Activated CD8-positive, alpha-beta memory T cell treated with anti-CD3 and anti-CD28 coated beads, Interleukin-2, amount 50 U/mL, for 1 hour (primary cell): ENCODE results near the gene MAML2.
"Not testable (repeated sequence)": the region's sequence is repeated elsewhere in the genome, so short reads cannot be mapped to it uniquely, and the experiment has no call there.

ENCODE experiments used
- DNase-seq: peaks from one replicate; pipeline ENCODE4 v3.0.0-alpha.2; 2020; ENCODE audit errors: extremely low read depth

MAML2 gene

GRCh38 chr11:96293109-96293508, 49.9 kb downstream of the MAML2 start:
- no peak for DNase-seq

- no peak for DNase-seq
These were observed 50.5 kb downstream of the MAML2 start for GRCh38 chr11:96292291-96293010.

GRCh38 chr11:96290631-96291030, 52.4 kb downstream of the MAML2 start:
- DNase-seq: no peak

DNA sequence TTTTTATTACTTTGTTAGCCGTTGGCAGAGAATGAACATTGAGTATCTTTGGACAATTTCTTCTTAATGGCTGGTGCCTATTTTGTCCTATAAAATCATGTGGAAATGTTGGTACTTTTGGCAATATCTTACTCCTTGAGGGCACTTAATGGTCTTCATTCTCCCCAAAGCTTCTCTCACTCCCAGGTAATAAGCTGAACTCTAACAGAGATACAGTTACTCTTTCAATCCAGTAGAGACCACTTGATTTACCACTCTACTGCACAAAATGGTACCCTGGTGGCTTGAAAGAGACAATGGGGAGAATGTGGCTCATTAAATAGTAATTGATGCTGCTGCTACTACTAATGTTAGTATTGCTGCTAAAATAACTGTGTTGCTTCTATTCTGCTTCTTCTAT, 53.0 kb downstream of the MAML2 start:
- no peak for DNase-seq

GRCh38 chr11:96288915-96289314, 54.1 kb downstream of the MAML2 start:
- no peak for DNase-seq

DNA sequence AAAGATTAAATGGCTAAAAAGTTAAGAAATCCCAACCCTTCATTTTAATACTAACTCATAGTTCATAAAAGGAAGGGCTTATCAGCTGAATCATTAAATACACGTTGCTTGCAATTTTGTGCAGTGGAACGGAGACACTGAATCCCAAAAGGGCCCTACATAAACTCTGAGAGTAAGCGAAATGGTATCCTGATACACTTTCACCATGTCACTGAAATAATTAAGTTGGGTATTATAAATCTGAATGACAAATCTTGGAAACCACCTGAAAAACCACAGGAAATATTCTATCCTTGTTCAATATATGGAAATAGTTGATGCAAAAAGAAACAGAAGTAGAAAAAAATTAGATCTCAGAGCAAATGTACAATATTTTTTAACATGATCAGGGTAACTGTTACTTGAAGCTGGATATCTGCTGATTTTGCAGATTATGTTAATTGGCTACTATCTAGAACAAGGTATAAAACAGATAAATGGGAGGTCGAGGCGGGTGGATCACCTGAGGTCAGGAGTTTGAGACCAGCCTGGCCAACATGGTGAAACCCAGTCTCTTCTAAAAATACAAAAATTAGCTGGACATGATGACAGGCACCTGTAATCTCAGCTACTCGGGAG, 55.1 kb downstream of the MAML2 start:
- DNase-seq: no peak

DNA sequence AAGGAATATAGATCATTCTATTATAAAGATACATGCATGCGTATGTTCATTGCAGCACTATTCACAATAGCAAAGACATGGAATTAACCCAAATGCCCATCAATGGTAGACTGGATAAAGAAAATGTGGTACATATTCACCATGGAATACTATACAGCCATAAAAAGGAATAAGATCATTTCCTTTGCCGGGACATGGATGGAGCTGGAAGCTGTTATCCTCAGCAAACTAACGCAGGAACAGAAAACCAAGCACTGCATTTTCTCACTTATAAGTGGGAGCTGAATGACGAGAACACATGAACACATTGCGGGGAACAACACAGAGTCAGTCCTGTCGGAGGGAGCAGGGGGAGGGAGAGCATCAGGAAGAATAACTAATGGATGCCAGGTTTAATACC, 57.0 kb downstream of the MAML2 start:
- not testable (repeated sequence) for DNase-seq

- DNase-seq: no peak
These were observed 58.1 kb downstream of the MAML2 start for GRCh38 chr11:96284917-96285316.

- no peak for DNase-seq
These were observed 58.6 kb downstream of the MAML2 start for GRCh38 chr11:96284401-96284800.

DNA sequence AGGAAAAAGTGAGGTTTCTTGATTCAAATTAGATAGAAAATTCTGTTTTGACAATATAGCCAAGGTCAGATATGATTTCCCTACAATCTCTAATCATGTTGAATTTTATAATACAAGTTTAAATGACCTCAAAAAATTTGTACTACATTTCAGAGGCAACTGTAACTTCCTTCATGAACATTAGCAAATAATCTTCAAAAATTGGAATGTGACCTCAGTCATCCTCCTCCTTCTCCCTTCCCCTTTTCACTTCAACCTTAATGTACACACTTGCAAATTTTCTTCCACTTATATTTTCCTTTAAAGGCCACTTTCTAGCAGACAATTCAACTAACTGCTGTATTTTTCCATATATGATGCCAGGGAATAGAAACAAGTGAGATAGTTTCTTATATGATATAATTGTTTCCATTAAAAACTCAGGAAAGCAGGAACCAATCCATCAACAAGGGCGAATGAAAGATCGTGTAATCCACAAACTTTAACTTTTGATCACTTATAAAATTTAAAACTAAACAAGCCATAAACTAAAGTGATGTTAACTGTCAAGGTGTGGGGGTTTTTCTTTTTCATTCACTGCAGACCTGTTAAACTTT, 60.3 kb downstream of the MAML2 start:
- DNase-seq: no peak

DNA sequence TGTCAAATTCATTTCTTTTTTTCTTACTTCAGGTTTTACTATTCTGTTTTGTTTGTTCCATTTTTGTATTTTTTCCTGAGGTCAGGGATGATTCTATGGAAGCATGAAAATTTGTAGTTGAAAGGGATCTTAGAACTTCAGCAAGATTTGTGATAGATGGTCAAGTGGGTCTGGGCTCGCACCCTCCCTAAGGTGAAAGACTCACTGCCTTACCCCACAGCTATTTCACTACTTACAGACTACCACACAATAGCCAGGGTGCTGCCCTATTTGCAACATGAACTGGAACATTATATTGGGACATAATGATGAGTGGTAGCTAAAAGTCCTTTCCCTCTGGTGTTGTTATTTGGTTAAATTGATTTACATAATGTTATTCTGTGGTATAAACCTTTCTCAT, 62.6 kb downstream of the MAML2 start:
- DNase-seq: no peak

- no peak for DNase-seq
These were observed 63.1 kb downstream of the MAML2 start for GRCh38 chr11:96279896-96280290.

DNA sequence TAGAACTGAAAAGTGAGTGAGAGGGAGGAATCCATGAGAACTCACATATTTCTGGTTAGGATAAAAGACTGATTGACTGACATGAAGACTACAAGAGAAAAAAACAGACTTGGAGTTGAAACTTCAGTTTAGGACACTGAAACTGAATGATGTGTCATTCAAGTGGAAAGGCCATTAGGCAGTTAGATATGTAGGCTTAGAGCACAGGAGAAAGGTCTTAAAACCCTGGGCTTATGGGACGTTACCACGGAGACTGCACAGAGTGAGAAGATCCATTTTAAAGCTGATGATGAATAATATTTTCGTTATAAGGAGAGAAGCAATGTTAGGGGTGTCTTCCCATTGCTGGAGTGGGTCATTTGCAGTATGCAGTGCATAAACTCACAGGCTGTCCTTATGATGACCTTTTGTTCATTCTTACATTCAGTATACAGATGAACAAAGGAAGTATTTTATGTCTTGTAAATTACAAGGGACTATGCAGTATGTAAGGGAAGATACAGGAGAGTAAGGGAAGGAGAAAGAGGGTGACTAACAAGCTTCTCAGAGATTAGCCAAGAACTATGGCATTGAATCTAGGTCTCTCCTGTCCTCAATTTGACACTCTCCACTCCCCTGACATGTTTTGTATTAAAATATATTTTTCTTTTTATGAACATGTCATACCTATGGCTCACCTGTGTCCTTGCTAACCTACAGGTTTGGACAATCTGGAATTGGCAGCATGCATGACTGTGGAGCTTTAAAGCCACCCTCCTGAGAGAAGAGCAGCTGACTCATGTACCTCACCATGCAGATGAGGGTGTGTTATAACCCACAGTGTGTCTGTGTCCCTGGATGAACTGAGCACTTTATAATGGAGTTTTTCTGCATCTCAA, 63.7 kb downstream of the MAML2 start:
- DNase-seq: no peak

DNA sequence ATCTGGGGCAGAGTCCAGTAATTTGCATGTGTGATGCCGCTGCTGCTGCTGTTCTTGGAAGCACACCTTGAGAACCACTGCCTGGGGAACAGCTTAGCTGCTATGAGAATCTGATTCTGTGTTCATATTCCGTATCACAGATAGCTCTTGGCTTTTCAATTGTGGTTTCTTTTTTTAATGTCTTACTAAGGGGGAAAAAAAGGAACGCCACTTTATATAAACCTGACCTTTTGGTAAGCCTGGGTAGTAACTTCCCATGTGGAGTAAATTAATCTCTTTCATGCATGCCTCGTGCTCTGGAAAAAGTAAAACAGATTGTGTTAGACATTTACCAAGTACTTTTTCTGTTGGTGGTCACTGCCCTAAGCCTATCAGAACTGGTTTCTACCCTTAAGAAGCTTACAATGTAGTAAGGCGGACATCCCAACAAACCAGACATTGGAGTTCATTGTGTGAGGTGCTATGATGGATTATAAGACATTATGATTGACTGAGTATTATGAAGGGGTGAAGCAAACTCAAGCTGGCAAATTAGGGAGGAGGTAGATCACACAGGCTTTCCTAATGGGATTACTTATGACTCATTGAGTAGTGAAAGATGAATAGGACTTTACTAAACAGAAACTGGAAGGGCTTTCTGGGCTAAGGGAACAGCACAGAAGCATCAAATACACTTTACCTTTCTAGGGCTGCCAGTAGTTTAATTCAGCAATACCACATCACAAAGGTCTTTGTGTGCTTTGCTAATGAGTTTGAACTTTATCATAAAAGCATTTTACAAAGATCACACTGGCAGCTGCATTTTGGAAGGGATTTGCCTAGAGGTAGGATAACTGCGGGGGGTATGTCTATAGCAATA, 64.7 kb downstream of the MAML2 start:
- no peak for DNase-seq

DNA sequence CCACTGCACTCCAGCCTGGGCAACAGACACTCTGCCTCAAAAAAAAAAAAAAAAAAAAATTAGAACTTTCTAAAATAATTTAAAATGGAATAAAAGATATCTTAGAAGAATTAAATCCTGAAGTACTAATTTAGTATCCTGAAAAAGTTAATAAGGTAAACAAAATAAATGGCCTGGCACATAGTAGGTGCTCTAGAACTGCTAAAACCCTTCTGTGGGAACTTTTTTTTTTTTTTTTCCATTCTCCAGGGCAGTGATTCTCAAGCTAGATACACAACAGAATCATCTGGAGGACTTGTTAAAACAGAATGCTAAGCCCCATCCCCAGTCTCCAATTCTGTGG, 65.3 kb downstream of the MAML2 start:
- no peak for DNase-seq

DNA sequence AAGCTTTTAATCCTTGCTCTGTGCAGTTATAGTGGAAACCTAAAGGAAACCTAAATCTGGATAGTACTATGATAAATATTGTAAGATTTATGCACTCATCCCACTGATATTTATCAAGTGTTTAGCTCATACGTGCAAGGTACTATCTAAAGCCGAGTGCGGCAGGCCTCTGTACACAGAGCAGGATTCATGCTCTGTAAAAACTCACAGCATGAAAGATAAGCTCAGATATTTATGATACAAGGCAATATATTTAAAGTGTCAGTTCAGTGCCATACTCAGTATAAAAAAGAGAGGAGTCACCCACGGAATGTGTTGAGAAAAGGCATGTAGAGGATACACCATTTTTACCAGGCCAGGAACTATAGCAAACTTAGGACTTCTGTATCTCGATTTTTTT, 66.2 kb downstream of the MAML2 start:
- DNase-seq: no peak

DNA sequence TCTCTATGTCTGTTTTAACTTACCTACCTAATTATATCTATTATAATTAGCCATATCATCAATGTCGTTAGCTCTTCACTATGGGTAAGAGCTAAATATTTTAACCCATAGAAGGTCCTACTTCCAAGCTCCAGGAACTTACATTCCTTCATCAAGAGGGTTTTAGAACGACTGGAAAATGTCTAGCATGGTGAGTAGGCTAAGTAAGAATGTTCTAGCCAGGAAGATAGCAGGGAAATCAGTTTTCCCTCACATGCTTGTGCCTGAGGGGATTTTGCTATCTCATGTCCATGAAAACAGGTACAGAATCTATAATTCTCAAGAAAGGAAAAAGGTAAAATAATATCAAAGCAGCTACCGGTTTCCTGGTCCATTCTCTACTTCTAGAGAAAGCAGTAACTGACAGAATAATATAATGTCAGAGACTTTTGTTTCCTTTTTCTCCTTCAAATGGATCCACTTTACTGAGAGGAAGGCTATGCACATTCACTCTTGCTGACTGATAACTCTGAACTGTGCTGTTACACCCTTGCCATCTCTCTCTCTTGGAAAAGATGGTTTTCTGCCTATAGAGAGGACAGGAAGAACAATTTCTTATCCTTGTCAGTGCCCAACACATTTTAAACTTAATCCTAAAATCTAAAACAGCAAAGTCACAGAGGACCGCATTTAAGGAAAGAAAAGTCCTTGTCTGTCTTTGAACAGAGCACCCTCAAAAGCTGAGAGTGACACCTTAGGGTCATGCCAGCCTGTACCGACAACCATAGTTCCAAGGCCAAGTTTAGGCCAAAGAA, 67.0 kb downstream of the MAML2 start:
- DNase-seq: no peak

DNA sequence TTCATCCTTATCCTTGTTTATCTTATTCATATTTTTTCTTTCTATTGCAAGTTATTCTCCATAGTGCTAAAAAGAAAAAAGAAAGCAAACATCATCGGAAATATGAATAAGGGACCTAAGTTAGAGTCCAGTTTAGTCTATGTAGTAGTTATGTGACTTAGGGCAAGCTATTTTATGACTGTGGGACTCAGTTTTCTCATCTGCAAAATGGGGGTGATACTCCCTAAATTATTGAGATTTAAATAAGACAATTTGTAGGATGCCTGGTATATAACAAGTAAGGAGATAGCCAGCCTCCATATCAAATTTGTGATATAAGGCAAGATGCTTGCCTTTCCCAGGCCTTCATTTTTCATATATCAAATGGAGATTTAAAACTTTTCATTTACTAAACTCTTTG, 69.5 kb downstream of the MAML2 start:
- no peak for DNase-seq

- no peak for DNase-seq
These were observed 70.3 kb downstream of the MAML2 start for GRCh38 chr11:96272529-96273222.

- no peak for DNase-seq
These were observed 71.2 kb downstream of the MAML2 start for GRCh38 chr11:96271777-96272176.
